Left kidney (tissue), 2 donors: ENCODE data around the gene LRRFIP2. TPM values are rescaled to one million over a fixed set of nuclear protein-coding genes. Genes with fewer than 3 reads are reported as not detected.
"Not testable (repeated sequence)": the region's sequence is repeated elsewhere in the genome, so short reads cannot be mapped to it uniquely, and the experiment has no call there.

Experiments used
- DNase-seq: peaks from one replicate; pipeline ENCODE4 v3.0.0-alpha.2; 2013
- polyA plus RNA-seq: library from polyadenylated mRNA; unstranded; fragments of 120-200 nt; gene quantifications from one replicate; pipeline ENCODE4 v1.2.1, GENCODE V29; 2013; ENCODE audit not compliant: insufficient read length

LRRFIP2 gene
- polyA plus RNA-seq, 1 donor, result 47.7 TPM

- DNase-seq, result no peak
These were observed 106.4 kb downstream of the LRRFIP2 start for GRCh38 chr3:37068031-37068430.

GRCh38 chr3:37067577-37067976, 106.8 kb downstream of the LRRFIP2 start:
- DNase-seq, result no peak

DNA sequence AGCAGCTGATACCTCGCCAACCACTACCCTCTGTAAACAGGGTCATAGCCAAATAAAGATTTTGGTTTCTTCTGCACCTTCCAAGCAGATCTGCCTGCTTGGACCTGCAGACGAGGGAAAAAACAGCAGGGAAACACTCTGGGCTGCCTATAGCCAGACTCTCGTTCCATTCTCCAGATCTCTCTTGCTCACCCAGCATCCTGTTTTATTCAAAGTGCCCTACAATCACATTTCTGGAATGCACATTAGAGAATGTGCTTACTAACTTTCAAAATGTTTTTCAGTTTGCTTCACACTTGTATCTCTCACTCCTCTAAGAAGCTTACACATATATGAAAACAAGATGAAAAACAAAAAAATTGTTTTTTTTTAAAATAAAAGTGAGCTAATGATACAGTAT, 109.6 kb downstream of the LRRFIP2 start:
- DNase-seq, result no peak

GRCh38 chr3:37058117-37058516, 116.3 kb downstream of the LRRFIP2 start:
- DNase-seq, result no peak

GRCh38 chr3:37056826-37057225, 117.6 kb downstream of the LRRFIP2 start:
- DNase-seq, result no peak

DNA sequence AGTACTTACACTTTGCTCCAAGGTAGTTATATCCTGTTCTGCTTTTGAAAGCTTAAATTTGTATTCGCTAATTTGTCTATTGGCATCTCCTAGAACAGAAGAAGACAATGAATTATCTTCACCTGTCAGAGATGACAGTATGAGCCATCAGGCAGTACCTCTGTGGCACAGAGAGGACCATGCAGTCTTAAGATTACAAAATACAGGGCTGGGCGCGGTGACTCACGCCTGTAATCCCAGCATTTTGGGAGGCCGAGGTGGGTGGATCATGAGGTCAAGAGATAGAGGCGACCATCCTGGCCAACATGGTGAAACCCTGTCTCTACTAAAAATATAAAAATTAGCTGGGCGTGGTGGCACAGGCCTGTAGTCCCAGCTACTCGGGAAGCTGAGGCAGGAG, 119.3 kb downstream of the LRRFIP2 start:
- DNase-seq, result not testable (repeated sequence)

GRCh38 chr3:37054370-37054769, 120.0 kb downstream of the LRRFIP2 start:
- no peak for DNase-seq

- DNase-seq, result no peak
These were observed 120.6 kb downstream of the LRRFIP2 start for GRCh38 chr3:37053753-37054152.

DNA sequence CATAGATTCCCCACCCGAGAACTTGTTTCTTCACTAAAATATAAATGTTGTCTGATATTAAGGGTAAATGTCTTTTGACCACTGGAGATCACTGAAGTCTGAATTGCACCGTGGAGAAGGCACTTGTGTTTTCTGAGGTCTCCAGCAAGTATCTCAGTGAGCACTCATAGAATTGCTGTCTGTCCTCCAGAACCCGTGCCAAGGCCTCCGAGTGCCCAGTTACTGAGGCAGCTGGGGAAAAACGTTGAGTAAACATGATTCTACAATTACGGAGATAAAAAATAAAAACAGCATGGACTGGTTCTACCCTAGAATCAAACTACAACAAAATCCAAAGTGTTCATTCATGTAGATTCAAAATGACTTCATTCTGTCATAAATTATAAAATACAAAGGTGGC, 121.0 kb downstream of the LRRFIP2 start:
- no peak for DNase-seq

- DNase-seq, result no peak
These were observed 121.5 kb downstream of the LRRFIP2 start for GRCh38 chr3:37052860-37053259.

DNA sequence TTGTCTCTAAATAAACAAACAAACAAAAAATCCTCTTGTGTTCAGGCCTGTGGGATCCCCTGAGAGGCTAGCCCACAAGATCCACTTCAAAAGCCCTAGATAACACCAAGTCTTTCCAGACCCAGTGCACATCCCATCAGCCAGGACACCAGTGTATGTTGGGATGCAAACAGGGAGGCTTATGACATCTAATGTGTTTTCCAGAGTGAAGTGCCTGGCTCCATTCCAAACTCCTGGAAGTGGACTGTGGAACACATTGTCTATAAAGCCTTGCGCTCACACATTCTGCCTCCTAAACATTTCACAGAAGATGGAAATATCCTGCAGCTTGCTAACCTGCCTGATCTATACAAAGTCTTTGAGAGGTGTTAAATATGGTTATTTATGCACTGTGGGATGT, 124.1 kb downstream of the LRRFIP2 start:
- no peak for DNase-seq

GRCh38 chr3:37042712-37043111, 131.7 kb downstream of the LRRFIP2 start:
- DNase-seq, result not testable (repeated sequence)

GRCh38 chr3:37041546-37042195, 132.7 kb downstream of the LRRFIP2 start:
- no peak for DNase-seq

DNA sequence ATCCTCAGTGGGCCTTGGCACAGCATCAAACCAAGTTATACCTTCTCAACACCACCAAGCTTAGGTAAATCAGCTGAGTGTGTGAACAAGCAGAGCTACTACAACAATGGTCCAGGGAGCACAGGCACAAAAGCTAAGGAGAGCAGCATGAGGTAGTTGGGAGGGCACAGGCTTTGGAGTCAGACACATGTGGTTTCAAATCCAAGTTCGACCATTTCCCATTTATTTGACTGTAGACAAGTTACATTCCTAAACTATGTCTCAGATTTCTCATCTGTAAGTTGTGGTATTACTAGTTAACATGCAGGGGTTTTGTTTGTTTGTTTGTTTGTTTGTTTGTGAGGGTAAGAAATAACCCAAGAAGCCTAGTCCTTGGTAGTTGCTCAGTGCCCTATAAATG, 134.2 kb downstream of the LRRFIP2 start:
- no peak for DNase-seq

DNA sequence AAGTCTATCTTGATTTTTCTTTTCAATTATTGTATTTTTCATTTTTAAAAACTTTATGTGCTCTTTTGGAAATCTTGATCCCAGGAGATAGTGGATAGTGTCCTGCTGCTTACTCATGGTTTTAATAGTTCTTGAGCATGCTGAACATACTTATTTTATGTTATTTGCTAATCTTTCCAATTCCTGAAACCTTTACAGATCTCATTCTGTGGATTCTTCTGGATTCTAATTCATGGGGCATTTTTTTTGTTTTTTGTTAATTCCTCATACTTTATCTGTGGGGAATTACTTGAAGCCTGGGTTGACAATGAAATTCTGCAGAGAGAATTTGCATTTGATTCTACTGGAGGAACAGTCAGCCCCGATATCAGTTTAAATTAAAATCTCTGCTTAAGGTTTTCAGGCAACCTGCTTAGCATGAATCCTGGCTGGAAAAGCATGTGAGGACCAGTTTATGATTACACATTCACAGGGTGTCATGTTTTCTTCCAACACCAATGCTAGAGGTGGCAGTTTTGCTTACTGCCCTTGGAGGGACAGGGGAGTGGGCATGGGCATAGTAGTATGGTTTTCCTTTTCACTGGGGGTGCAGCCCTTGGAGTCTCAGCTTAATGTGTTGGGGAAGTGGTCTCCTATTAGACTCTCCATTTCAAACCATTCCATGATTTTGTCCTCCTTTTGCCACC, 135.1 kb downstream of the LRRFIP2 start:
- DNase-seq, result no peak

GRCh38 chr3:37037352-37037751, 137.0 kb downstream of the LRRFIP2 start:
- DNase-seq, result no peak

GRCh38 chr3:37032961-37033360, 141.4 kb downstream of the LRRFIP2 start:
- no peak for DNase-seq

DNA sequence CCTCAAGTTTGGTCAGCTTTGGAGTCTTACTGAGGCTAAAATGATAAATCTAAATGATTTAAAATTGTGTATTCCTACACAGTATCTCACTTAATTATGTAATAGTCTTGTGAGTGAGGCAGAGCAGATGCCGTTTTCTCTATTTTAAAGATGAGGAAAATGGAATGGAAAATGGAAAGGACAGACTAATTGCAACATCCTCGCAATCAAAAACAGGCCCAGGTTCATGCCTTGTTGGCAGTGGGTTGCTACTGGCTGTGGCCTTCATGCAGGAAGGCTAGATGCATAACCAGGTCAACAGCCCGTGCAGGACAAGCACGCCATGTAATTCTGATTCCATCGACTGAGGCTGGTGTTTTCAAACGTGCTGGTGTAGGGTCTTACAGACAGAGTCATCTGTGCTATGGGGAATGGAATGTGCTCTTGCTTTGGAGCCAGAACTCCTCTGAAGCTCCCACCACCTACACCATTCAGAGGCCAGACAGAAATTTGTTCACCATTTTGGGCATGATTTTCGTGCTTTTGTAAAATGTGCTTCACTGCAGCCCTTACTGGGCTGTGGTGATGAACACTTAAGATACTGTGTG, 143.2 kb downstream of the LRRFIP2 start:
- DNase-seq, result no peak

DNA sequence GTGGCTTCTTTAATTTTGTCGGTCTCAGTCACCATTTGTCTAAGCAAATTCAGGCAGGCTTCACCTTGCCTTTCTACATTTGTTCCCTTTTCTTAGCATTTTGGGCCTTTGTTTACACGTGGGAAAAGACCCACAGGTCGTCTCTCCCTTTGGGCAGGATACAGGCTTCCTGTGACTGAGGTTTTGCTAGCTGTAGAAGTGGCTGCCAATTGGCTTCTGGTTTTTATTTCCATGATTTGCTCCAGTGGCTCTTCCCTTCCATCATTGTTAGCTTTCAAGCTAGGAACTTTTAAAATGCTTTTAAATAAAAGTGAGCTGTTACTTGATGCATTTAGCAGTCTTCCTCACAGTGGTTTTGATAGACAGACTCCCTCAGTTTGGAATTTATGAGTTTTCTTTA, 143.8 kb downstream of the LRRFIP2 start:
- DNase-seq, result no peak

DNA sequence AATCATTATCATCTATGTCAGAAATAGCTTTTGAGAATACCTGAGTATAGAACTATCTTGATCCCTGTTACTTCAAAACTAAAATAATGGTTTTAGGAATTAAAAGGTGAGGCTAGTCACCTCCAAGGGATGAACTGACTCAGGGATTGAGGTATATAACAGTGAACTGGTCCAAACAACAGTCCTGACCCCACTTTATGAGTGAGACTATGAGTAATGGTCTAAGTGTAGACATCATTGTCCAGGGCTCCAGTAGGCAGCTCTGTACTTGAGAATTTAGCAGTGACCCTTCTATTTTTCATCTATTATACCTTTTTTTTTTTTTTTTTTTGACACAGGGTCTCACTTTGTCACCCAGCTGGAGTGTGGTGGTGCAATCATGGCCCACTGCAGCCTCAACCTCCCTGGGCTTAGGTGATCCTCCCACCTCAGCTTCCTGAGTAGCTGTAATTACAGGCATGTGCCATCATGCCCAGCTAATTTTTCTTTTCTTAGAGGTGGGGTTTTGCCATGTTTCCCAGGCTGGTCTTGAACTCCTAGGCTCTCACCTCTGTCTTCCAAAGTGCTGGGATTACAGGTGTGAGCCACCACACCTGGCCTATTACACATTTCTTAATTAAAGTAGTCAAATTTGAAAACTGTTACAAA, 144.7 kb downstream of the LRRFIP2 start:
- DNase-seq, result no peak

GRCh38 chr3:37029111-37029510, 145.3 kb downstream of the LRRFIP2 start:
- no peak for DNase-seq

GRCh38 chr3:37028329-37028728, 146.1 kb downstream of the LRRFIP2 start:
- DNase-seq, result peak; percentile 6

GRCh38 chr3:37026851-37027250, 147.5 kb downstream of the LRRFIP2 start:
- DNase-seq, result no peak
